ENCODE data around the gene FGGY.
"Not testable (repeated sequence)": the region's sequence is repeated elsewhere in the genome, so short reads cannot be mapped to it uniquely, and the experiment has no call there.

FGGY gene

GRCh38 chr1:59545830-59546229 is 248.9 kb downstream of the FGGY start:
- DNase-seq (ENCODE audit: low spot score), result no peak

GRCh38 chr1:59549066-59549837 is 252.4 kb downstream of the FGGY start:
- no peak for DNase-seq (ENCODE audit: low spot score)

GRCh38 chr1:59549903-59550302 is 253.0 kb downstream of the FGGY start:
- DNase-seq (ENCODE audit: low spot score), result no peak

- DNase-seq (ENCODE audit: low spot score), result peak; percentile 11
Measured at GRCh38 chr1:59552007-59552406, 255.1 kb downstream of the FGGY start.

GRCh38 chr1:59553371-59553770 is 256.5 kb downstream of the FGGY start:
- DNase-seq (ENCODE audit: low spot score), result no peak

GRCh38 chr1:59554011-59554663 is 257.2 kb downstream of the FGGY start:
- DNase-seq (ENCODE audit: low spot score), result no peak

GRCh38 chr1:59554752-59555151 is 257.9 kb downstream of the FGGY start:
- DNase-seq (ENCODE audit: low spot score), result no peak

- DNase-seq (ENCODE audit: low spot score), result no peak
Measured at GRCh38 chr1:59556398-59556797, 259.5 kb downstream of the FGGY start.

GRCh38 chr1:59556802-59557548 is 260.1 kb downstream of the FGGY start:
- no peak for DNase-seq (ENCODE audit: low spot score)

- DNase-seq (ENCODE audit: low spot score), result no peak
Measured at GRCh38 chr1:59557549-59557885, 260.6 kb downstream of the FGGY start.

GRCh38 chr1:59558580-59558979 is 261.7 kb downstream of the FGGY start:
- DNase-seq (ENCODE audit: low spot score), result not testable (repeated sequence)

GRCh38 chr1:59560807-59561450 is 264.0 kb downstream of the FGGY start:
- no peak for DNase-seq (ENCODE audit: low spot score)

GRCh38 chr1:59561796-59562195 is 264.9 kb downstream of the FGGY start:
- no peak for DNase-seq (ENCODE audit: low spot score)

- DNase-seq (ENCODE audit: low spot score), result no peak
Measured at GRCh38 chr1:59564192-59564891, 267.4 kb downstream of the FGGY start.

- no peak for DNase-seq (ENCODE audit: low spot score)
Measured at GRCh38 chr1:59565611-59566410, 268.9 kb downstream of the FGGY start.

- DNase-seq (ENCODE audit: low spot score), result no peak
Measured at GRCh38 chr1:59568158-59568935, 271.5 kb downstream of the FGGY start.

- no peak for DNase-seq (ENCODE audit: low spot score)
Measured at GRCh38 chr1:59569198-59569597, 272.3 kb downstream of the FGGY start.

- no peak for DNase-seq (ENCODE audit: low spot score)
Measured at GRCh38 chr1:59570524-59570923, 273.6 kb downstream of the FGGY start.

GRCh38 chr1:59574085-59574484 is 277.2 kb downstream of the FGGY start:
- DNase-seq (ENCODE audit: low spot score), result no peak

GRCh38 chr1:59577774-59578173 is 280.9 kb downstream of the FGGY start:
- DNase-seq (ENCODE audit: low spot score), result no peak
